HG03175 (cell line): ENCODE measurements around the gene EPSTI1.
A peak's percentile ranks its signal among the peaks of the same experiment; 100 is the strongest.

ENCODE experiments used
- ATAC-seq: cut with Tn5 transposase; IDR thresholded peaks from one replicate; pipeline ENCODE4 v1.9.1; 2021; ENCODE audit warnings: mild to moderate bottlenecking, moderate library complexity; ENCODE audit not compliant: unreplicated experiment

EPSTI1 gene, protein sequence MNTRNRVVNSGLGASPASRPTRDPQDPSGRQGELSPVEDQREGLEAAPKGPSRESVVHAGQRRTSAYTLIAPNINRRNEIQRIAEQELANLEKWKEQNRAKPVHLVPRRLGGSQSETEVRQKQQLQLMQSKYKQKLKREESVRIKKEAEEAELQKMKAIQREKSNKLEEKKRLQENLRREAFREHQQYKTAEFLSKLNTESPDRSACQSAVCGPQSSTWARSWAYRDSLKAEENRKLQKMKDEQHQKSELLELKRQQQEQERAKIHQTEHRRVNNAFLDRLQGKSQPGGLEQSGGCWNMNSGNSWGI

GRCh38 chr13:42991898-42992763, at the start of gene EPSTI1:
Gene EPSTI1 (minus strand): TSS chr13:42992241. CDS start chr13:42992165, 76 bp downstream.
- ATAC-seq: peak; percentile 78

- ATAC-seq: peak; percentile 69
Measured at GRCh38 chr13:43041369-43041921, 49.4 kb upstream of the EPSTI1 start.

DNA sequence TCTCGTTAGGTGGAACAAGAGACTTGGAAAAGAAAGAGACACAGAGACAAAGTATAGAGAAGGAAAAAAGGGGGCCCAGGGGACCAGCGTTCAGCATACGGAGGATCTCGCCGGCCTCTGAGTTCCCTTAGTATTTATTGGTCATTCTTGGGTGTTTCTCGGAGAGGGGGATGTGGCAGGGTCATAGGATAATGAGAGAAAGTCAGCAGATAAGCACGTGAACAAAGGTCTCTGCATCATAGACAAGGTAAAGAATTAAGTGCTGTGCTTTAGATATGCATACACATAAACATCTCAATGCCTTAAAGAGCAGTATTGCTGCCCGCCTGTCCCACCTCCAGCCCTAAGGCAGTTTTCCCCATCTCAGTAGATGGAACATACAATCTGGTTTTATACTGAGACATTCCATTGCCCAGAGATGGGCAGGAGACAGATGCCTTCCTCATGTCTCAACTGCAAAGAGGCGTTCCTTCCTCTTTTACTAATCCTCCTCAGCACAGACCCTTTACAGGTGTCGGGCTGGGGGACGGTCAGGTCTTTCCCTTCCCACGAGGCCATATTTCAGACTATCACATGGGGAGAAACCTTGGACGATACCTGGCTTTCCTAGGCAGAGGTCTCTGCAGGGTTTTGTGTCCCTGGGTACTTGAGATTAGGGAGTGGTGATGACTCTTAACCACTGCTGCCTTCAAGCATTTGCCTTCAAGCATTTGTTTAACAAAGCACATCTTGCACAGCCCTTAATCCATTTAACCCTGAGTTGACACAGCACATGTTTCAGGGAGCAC, 48.7 kb upstream of the EPSTI1 start:
- ATAC-seq: peak; percentile 3

DNA sequence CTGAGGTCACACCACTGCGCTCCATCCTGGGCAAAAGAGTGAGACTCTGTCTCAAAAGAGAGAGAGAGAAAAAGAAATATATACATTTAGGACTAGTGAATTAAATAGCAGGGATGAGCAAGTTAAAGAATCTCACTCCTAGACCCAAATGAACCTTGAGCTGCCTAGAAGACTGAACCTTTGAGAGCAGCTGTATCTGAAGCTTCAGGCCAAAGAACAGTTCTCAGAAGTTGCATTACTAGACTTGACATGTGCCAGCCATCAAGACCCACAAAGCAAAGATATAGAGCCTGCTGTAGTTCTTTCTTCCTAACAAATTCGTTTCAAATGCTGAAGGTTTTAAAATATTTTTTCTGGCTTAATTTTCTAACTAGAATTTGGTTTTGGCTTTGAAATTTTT, 47.9 kb upstream of the EPSTI1 start:
- no peak for ATAC-seq

DNA sequence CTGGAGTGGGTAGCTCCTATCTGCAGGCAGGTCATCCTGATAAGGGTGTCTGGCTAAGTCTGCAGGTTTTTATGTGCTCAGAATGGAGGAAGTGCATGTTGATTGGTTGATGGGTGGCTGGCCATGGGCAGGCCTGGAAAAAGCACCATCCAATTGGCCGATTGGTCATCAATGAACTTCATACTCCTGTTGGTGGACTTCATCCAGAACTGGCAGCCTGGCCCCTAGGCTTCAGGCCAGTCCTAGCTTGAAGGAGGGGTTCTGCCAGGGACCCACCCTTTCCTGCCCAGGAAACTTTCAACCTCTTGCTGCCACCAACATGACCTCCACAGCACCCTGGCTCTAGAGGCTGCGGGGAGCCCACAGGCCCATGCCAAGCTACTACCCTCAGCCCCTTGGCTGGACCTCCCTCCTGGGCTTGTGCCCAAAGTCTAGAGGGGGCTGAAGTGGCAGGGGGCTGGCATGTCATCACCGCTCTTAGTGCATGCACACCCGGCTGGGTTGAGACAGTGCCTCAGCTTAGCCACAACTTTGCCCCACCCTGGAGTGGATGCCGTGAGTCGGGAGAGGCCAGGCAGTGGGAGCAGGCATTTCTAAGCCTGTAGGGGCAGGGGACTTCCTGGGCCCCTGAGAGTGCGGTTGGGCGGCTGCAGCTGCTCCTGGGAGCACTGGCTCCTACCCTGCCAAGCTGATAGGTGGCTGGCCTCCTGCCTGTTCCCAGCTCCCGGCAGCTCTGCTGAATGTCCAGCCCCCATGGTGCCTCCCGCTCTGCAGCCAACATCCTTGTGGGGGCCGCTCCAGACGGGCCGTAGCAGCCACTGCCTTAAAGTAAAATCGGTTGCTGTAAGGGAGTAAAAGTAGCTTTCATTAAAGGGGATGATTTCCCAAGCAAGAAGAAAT, 44.6 kb upstream of the EPSTI1 start:
- ATAC-seq: no peak

DNA sequence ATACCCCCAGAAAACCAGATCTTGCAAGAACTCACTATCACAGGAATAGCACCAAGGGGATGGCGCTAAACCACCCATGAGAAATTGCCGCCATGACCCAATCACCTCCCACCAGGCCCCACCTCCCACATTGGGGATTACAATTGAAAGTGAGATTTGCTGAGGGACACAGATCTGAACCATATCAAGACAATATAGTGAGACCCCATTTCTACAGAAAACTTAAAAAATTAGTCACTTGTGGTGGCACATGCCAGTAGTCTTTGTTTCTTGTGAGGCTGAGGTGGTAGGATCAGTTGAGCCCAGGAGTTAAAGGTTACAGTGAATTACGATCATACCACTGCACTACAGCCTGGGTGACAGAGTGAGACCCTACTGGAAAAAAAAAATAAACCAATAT, 41.0 kb upstream of the EPSTI1 start:
- no peak for ATAC-seq

- no peak for ATAC-seq
Measured at GRCh38 chr13:43031881-43032280, 39.8 kb upstream of the EPSTI1 start.

DNA sequence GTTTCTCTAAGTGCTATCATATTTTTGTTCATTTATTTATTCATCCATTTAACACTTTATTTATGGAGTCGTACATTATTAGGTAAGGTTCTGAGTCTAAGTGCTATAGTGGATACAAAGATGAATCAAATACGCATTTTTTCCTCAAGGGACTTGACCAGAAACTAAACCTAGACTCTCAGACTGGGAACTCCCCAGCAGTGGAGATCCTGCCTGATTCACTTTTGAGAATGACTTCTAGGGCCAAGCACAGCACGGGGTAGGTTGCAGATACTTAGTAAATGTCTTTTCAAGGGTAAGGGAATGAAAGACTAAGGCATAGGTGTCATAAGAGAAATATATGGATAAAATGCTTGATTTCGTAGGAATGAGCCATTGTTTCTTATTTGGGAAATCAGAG, 38.5 kb upstream of the EPSTI1 start:
- ATAC-seq: no peak

DNA sequence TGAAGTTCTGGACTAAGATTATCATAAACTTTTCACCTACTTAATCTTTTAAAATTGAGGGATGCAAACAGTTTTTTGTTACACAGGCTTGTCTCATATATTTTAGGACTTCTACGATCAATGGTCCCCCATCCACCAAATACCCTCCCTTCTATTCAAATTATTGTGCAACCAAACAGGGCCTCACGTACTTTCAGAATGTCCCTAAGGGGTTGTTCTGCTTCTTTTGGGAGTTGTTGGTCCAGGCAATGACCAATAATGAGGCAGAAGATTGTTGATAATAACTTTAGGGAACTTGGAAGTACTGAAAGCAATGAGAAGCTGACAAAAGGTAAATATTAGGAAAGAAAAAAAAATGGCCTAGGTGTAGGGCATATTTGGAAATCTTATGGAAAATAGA, 34.2 kb upstream of the EPSTI1 start:
- no peak for ATAC-seq

DNA sequence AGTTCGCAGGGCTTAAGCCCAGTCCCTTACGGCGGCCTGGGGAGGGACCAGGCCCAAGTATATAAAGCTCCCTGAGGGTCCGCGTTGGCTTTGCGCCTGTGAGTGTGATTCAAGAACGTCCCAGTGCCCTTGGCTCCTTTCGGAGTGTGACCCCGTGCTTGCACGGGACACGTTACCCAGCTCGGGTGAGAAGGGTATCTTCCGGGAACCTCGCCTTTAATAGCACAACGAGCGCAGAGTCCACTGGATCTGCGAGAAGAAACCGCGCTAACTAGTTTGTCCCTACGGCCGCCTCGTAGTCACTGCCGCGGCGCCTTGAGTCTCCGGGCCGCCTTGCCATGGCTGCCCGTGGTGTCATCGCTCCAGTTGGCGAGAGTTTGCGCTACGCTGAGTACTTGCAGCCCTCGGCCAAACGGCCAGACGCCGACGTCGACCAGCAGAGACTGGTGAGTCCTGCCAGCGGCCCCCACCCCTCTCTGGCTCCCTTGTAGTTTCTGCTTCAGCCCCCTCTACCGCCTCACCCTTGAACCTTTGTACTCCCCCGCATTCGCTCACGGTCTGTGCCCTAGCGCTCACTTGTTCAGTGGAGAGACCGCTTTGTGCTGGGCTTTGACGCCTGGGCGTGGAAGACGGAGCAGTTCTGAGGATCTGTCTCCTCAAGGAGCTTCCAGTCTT, 31.4 kb upstream of the EPSTI1 start, which contains the start of gene DNAJC15:
Gene DNAJC15 (plus strand): TSS at position 298 of the 675 bp plus-strand sequence. CDS start 41 bp downstream, at position 339.
- peak; percentile 88 for ATAC-seq

GRCh38 chr13:43022934-43023288, 30.9 kb upstream of the EPSTI1 start:
- ATAC-seq: no peak

DNA sequence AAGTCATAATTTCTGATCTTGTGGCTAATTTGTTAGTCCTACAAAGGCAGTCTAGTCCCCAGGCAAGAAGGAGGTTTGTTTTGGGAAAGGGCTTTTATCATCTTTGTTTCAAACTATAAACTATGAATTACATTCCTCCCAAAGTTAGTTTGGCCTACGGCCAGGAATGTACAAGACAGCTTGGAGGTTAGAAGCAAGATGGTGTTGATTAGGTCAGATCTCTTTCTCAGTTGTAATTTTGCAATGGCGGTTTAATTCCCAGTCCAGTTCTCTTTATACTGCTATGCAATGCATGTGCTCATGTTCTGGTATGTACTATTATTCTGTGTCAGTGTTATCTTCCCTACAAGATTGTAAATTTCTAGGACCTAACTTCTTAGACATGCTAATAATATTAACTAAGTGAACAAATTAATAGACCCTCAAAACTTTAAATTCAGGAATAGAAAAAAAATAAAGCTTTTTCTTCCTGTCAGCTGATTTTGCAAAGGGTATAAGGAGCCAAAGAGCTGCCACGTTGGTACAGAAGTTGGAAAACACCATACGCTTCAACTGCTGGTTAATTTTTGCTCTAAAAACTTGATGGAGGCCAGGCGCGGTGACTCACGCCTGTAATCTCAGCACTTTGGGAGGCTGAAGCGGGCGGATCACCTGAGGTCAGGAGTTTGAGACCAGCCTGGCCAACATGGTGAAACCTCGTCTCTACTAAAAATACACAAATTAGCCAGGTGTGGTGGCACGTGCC, 30.1 kb upstream of the EPSTI1 start:
- no peak for ATAC-seq

- no peak for ATAC-seq
Measured at GRCh38 chr13:43020794-43021193, 28.8 kb upstream of the EPSTI1 start.

DNA sequence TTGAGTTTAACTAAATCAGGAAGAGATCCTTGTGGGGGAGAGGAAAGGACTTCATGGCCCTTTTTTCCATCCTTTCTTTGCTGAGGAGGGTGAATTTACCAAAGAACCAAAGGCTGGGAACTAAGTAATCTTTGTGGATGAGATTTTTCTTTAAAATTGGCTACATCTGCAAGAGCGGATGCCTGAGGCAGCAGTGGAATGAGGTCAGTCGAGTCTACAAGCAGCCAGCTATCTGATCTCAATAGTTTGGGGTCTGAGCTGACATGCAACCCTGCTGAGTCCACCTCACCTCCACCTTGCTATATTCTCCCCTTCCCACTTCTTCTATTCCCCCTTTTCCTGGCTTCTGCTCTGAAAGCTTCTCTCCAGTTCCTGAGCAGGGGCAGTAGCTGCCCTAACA, 27.8 kb upstream of the EPSTI1 start:
- no peak for ATAC-seq

DNA sequence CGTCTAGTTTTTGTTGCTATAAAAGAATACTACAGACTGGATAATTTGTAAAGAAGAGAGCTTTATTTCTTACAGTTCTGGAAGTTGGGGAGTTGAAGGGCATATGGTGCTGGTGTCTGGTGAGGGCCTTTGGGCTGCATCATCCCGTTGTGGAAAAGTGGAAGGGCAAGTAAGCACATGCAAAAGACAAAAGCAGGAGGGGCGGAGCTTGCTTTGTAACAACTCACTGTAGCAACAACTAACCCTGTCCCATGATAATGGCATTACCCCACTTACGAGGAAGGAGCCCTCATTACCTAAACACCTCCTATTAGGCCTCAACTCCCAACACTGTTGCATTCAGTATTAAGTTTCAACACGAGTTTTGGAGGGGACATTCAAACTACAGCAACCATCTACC, 24.2 kb upstream of the EPSTI1 start:
- ATAC-seq: no peak

GRCh38 chr13:43014162-43014561, 22.1 kb upstream of the EPSTI1 start:
- ATAC-seq: no peak

DNA sequence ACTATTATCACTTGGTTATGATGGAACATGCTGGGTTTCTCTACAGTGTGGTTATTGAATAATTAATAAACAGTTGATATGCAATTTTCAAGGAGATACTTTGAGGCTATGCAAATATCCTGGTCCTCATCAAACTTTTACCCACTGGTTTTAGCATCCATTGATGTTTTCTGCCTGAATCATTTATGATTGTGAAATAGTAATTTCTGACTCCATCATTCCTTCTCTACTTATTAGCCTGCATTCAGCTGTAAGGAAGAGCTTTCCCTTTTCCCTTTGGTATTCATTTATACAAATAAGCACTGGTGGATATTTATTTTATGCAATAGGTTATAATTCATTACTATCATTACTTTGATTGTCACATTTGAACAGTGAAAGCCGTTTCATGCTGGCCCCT, 17.5 kb upstream of the EPSTI1 start:
- no peak for ATAC-seq

DNA sequence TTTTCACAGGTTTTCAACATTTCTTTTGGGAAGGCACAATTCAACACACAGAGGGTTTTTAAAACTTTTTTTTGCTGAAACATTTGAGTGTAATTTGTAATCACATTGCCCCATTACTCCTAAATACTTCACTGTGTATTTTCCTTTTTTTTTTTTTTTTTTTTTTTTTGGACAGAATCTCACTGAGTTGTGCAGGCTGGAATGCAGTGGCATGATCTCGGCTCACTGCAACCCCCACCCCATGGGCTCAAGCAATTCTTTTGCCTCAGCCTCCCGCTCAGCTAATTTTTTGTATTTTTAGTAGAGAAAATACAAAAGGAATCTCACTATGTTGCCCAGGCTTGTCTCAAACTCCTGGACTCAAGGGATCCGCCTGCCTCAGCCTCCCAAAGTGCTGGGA, 16.6 kb upstream of the EPSTI1 start:
- ATAC-seq: no peak
